PC-3 (cell line): ENCODE data around the gene SLC25A26.

Experiments used
- EZH2 ChIP-seq: fragments of 300-600 bp; sonication (generic); IDR thresholded peaks from one replicate; pipeline ENCODE4 v1.6.1; 2017; ENCODE audit warnings: antibody characterized with exemption, mild to moderate bottlenecking, low read length; ENCODE audit not compliant: unreplicated experiment
- EZH2phosphoT487 ChIP-seq: fragments of 300-600 bp; sonication (generic); IDR thresholded peaks from 2 replicates; pipeline ENCODE4 v1.6.1; 2018; ENCODE audit warnings: mild to moderate bottlenecking, antibody characterized with exemption, low read length, borderline replicate concordance
- TF ChIP-seq, protein P1 (sequence below): fragments of 300-600 bp; sonication (generic); conservative IDR thresholded peaks from 2 replicates; pipeline ENCODE4 v1.5.1; 2017; ENCODE audit warnings: antibody characterized with exemption, low read depth, mild to moderate bottlenecking, low read length

DNA sequence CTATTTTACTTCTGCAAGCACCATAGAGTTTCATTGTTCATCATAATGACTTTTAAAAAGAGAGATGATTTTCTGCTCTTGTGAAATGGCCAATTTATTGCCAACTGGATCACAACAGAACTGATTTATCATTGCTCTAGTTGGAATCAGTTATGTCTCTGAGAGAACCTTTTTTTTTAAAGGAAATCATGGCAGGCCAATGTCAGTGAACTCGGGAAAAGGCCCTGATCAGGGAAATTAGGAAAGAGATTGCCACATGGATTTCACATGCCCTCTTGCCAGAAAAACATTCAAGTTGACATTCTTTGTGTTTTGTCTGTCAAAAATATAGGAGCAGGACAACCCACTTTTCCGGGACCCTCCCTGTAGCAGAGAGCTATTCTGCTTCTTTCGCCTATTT lies 12.6 kb upstream of the SLC25A26 start:
- TF ChIP-seq, protein P1, sequence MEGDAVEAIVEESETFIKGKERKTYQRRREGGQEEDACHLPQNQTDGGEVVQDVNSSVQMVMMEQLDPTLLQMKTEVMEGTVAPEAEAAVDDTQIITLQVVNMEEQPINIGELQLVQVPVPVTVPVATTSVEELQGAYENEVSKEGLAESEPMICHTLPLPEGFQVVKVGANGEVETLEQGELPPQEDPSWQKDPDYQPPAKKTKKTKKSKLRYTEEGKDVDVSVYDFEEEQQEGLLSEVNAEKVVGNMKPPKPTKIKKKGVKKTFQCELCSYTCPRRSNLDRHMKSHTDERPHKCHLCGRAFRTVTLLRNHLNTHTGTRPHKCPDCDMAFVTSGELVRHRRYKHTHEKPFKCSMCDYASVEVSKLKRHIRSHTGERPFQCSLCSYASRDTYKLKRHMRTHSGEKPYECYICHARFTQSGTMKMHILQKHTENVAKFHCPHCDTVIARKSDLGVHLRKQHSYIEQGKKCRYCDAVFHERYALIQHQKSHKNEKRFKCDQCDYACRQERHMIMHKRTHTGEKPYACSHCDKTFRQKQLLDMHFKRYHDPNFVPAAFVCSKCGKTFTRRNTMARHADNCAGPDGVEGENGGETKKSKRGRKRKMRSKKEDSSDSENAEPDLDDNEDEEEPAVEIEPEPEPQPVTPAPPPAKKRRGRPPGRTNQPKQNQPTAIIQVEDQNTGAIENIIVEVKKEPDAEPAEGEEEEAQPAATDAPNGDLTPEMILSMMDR, result no peak
- TF ChIP-seq EZH2phosphoT487 (no peak), EZH2 (no peak)
